Aorta (tissue), 5 donors: ENCODE measurements around the gene ST7. TPM values are rescaled to one million over a fixed set of nuclear protein-coding genes. Genes with fewer than 3 reads are reported as not detected.

Experiments
- ATAC-seq: fragments of 200-7000 bp; cut with Tn5 transposase; one replicate; pipeline ENCODE4 v1.9.1; 2022; ENCODE audit warnings: moderate library complexity; ENCODE audit not compliant: low FRiP score
- DNase-seq, 2 donors: peaks; one replicate each; pipeline ENCODE4 v3.0.0-alpha.2; 2020
- H3K27ac ChIP-seq, 2 donors: one replicate each; pipeline ENCODE4 v1.5.1; 2013; ENCODE audit warnings: low read length in 2 of 2, mild to moderate bottlenecking in 2 of 2, moderate library complexity in 2 of 2, control low read depth in 1 of 2, inconsistent platforms in 1 of 2, low read depth in 1 of 2
- H3K27me3 ChIP-seq, 2 donors: one replicate each; pipeline ENCODE4 v1.6.1; 2013; ENCODE audit warnings: control low read depth in 1 of 2, low read length in 1 of 2, mild to moderate bottlenecking in 1 of 2, moderate library complexity in 1 of 2; ENCODE audit not compliant: insufficient read depth in 2 of 2, control insufficient read depth in 1 of 2
- H3K36me3 ChIP-seq, 2 donors: one replicate each; pipeline ENCODE4 v1.6.1; 2013; ENCODE audit warnings: control low read depth in 1 of 2, low read length in 1 of 2, mild to moderate bottlenecking in 1 of 2; ENCODE audit not compliant: insufficient read depth in 2 of 2, control insufficient read depth in 1 of 2
- H3K4me1 ChIP-seq, 2 donors: one replicate each; pipeline ENCODE4 v1.6.1; 2013; ENCODE audit warnings: low read length in 2 of 2, control low read depth in 1 of 2, mild to moderate bottlenecking in 1 of 2, moderate library complexity in 1 of 2; ENCODE audit not compliant: insufficient read depth in 2 of 2, control insufficient read depth in 1 of 2
- H3K4me3 ChIP-seq, 2 donors: one replicate each; pipeline ENCODE4 v1.5.1; 2013; ENCODE audit warnings: low read length in 2 of 2, control low read depth in 1 of 2, mild to moderate bottlenecking in 1 of 2
- H3K9me3 ChIP-seq: one replicate; pipeline ENCODE4 v1.6.1; 2013; ENCODE audit warnings: mild to moderate bottlenecking, low read length; ENCODE audit not compliant: control insufficient read depth
- WGBS, 2 donors: extraction: QIAGEN DNeasy Blood & Tissue Kit; methylation state at CpG; one replicate each; pipeline ENCODE4 v1.1.7; 2013; 5-methylcytosine and 5-hydroxymethylcytosine counted together
- intact Hi-C, 2 donors: fragments of 100-400 bp; cut with DNase I; formaldehyde crosslinking; loops; one replicate each; pipeline versions ENCODE4 v1.14.2 to v1.15.0; 2022
- polyA plus RNA-seq, 2 donors: library from polyadenylated mRNA; stranded (reverse); fragments of 200-250 nt; gene quantifications; one replicate each; pipeline ENCODE4 v1.2.3, GENCODE V29; 2013
- total RNA-seq, 2 donors: library from RNA; stranded (reverse); fragmentation: NEBNext Ultra II Directional; extraction: Animal tissue kit (Norgen Biotek cat#: 25700); gene quantifications; one replicate each; pipeline ENCODE4 v1.2.1, GENCODE V29; 2021
- donor health status: healthy with polysubstance abuse.
- donor health status: Bipolar disorder and iron deficiency.
- donor health status: DM: no; HTN: no; CAD: no.
- donor health status: DM: no; HTN: no; CAD: no.
- donor health status: DM: yes; HTN: yes; CAD: no.

The ST7 gene
- total and polyA plus RNA-seq, 4 donors = 24.2 to 35.3 (median 31.9) TPM

GRCh38 chr7:116991233-116991632 is 37.9 kb downstream of the ST7 start:
- H3K4me1 ChIP-seq = no peaks in the 10 kb centered on the region
- no peaks in the 10 kb centered on the region for H3K36me3 ChIP-seq
- ATAC-seq (no peak), DNase-seq (no peak)
- intact Hi-C loops = no loop called here
- H3K27ac ChIP-seq = no peak overlapping the region
- no peaks in the 10 kb centered on the region for H3K9me3 ChIP-seq
- no peaks in the 10 kb centered on the region for H3K27me3 ChIP-seq
- WGBS, 2 donors = 96 to 99% methylated on average over 3 of the region's 3 CpGs
- no peak overlapping the region for H3K4me3 ChIP-seq

DNA sequence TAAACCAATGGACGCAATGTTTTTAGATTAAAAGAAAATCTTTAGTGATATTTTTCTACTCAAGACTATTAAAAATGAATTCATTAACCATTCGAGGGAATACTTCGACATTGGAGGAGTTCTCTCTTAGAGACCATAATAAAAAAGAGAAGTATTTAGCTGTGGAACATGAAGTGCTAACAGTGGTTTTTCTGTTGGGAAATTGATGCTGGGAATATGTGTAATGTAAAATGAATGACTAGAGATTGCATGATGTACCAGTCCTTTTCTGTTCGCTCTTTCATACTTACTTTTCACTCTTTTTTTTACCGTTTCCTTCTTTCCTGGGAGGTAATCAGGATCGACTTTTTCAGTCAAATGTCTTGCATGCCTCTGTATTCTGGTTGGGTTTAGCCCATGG is 41.3 kb downstream of the ST7 start:
- 84 to 86% methylated on average over 6 of the region's 6 CpGs for WGBS, 2 donors
- no peak for DNase-seq
- Histone ChIP-seq H3K4me3 (no peak overlapping the region), H3K27ac (no peak overlapping the region), H3K4me1 (peaks cover 0 to 3% of the 10 kb centered on the region in 2 donors), H3K36me3 (no peaks in the 10 kb centered on the region), H3K9me3 (no peaks in the 10 kb centered on the region), H3K27me3 (no peaks in the 10 kb centered on the region)
- ATAC-seq = no peak
- intact Hi-C loops = no loop called here

- intact Hi-C loops = no loop called here
- no peaks in the 10 kb centered on the region for H3K27me3 ChIP-seq
- H3K27ac ChIP-seq = no peak overlapping the region
- H3K9me3 ChIP-seq = no peaks in the 10 kb centered on the region
- no peaks in the 10 kb centered on the region for H3K36me3 ChIP-seq
- no peak overlapping the region for H3K4me3 ChIP-seq
- DNase-seq (no peak), ATAC-seq (no peak)
- H3K4me1 ChIP-seq = peaks cover 0 to 3% of the 10 kb centered on the region in 2 donors
- WGBS, 2 donors = 97 to 98% methylated on average over 26 to 27 of the region's 27 CpGs
Measured at GRCh38 chr7:116997972-116998371, 44.7 kb downstream of the ST7 start.

DNA sequence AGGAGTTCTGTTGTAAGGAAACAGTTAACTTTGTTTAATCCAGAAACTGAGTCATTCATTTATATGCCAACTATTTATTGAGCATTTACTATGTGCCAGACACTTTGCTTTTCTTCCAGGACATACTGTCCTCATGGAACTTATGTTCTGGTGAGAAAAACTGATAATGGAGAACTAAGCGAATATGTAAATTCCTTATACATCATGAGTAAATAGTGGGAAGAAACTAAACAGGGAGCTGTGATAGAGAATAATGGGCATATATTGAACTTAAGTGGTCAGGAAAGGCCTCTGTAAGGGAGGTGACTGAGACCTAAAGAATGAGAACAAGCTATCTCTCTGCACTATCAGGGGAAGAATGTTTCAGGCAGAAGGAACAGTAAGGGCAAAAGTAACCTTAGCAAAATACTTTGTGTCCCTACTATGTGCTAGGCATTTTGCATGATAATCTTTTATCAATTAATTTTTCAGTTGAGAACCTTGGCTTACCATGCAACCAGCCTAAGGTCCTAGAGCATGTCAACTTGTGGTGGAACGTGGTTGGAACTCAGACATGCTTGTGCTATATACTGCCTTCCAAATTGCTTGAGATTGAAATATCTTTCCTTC is 45.4 kb downstream of the ST7 start:
- H3K9me3 ChIP-seq = no peaks in the 10 kb centered on the region
- intact Hi-C loops = no loop called here
- DNase-seq = no peak
- no peaks in the 10 kb centered on the region for H3K27me3 ChIP-seq
- peaks cover 0 to 3% of the 10 kb centered on the region in 2 donors for H3K4me1 ChIP-seq
- H3K4me3 ChIP-seq = no peak overlapping the region
- no peak overlapping the region for H3K27ac ChIP-seq
- H3K36me3 ChIP-seq = no peaks in the 10 kb centered on the region
- WGBS, 2 donors = 78 to 81% methylated on average over 2 of the region's 2 CpGs
- ATAC-seq = no peak

- intact Hi-C loops = no loop called here
- ATAC-seq (no peak), DNase-seq (no peak)
- H3K27ac ChIP-seq = peak overlapping the region in 1 of 2 donors; percentile 57
- WGBS, 2 donors = 82 to 88% methylated on average over 1 of the region's 1 CpG
- no peaks in the 10 kb centered on the region for H3K36me3 ChIP-seq
- no peaks in the 10 kb centered on the region for H3K9me3 ChIP-seq
- no peak overlapping the region for H3K4me3 ChIP-seq
- no peaks in the 10 kb centered on the region for H3K27me3 ChIP-seq
- H3K4me1 ChIP-seq = peaks cover 0 to 3% of the 10 kb centered on the region in 2 donors
Measured at GRCh38 chr7:116999311-116999710, 46.0 kb downstream of the ST7 start.

DNA sequence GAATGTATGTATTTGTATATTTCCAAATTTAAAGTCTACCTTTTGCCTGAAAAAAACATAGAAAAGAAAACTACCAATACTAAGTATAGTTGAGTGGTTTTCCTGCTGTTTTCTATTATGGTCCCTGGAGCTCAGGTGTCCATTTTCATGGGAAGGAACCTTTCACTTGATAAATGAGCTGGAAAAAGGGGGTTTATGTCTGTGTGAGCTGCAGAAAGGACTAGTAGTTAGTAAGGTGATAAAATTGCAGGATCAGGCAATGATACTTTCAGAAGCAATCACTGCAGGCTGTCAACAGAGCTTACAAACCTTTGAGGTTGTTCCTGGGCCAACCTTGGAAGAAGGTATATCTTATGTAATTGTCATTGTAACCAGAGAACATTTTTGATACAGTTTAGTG is 48.0 kb downstream of the ST7 start:
- no peak overlapping the region for H3K27ac ChIP-seq
- H3K36me3 ChIP-seq = no peaks in the 10 kb centered on the region
- H3K27me3 ChIP-seq = no peaks in the 10 kb centered on the region
- peaks cover 0 to 3% of the 10 kb centered on the region in 2 donors for H3K4me1 ChIP-seq
- intact Hi-C loops = no loop called here
- no peak for ATAC-seq
- no peak overlapping the region for H3K4me3 ChIP-seq
- DNase-seq = no peak
- no peaks in the 10 kb centered on the region for H3K9me3 ChIP-seq

DNA sequence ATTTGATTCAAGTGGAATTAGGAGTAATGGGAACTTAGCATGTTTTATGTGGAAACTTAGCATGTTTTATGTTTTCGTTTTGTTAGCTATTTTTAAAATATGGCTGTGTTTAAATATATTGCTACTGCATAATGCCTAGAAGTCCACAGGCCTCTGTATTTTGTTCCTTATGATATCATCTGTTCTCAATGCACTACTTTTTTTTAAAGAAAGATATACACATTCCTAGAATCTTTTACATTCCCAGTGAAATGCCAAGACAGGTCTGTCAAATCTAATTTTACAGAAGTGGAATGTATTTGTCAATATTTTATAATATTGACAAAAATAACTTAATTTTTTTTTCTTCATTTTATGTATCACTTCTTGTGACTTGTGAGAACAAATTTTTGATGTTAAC is 51.6 kb downstream of the ST7 start:
- Histone ChIP-seq H3K4me1 (peaks cover 0 to 1% of the 10 kb centered on the region in 2 donors), H3K36me3 (no peaks in the 10 kb centered on the region), H3K4me3 (no peak overlapping the region), H3K27ac (no peak overlapping the region), H3K9me3 (no peaks in the 10 kb centered on the region), H3K27me3 (no peaks in the 10 kb centered on the region)
- WGBS, 2 donors = 20 to 29% methylated on average over 1 of the region's 1 CpG
- intact Hi-C loops = no loop called here
- ATAC-seq (no peak), DNase-seq (no peak)

DNA sequence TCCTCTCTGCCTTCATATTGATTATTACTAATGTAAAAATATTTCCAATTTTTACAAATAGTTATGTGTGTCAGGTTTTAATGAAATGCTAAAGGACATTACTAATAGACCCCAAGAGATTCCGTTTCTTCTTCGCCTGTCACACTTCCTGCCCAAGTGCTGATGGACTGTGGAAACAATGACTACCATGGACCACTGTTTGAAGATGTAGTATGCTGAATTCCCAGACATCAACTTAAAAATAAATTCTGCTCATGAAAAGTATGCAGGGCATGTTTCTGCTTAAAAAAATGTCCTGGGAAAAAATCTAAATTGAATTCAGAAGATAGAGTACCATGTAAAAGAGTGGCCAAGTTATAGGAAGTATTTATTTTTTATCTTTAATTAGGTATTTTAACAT is 52.1 kb downstream of the ST7 start:
- Histone ChIP-seq H3K4me1 (peaks cover 0 to 1% of the 10 kb centered on the region in 2 donors), H3K4me3 (no peak overlapping the region), H3K9me3 (no peaks in the 10 kb centered on the region), H3K36me3 (no peaks in the 10 kb centered on the region), H3K27me3 (no peaks in the 10 kb centered on the region), H3K27ac (no peak overlapping the region)
- 22 to 35% methylated on average over 2 of the region's 2 CpGs for WGBS, 2 donors
- intact Hi-C loops = no loop called here
- DNase-seq (no peak), ATAC-seq (no peak)

- Histone ChIP-seq H3K4me1 (peaks cover 0 to 4% of the 10 kb centered on the region in 2 donors), H3K4me3 (no peak overlapping the region), H3K27me3 (no peaks in the 10 kb centered on the region), H3K36me3 (no peaks in the 10 kb centered on the region), H3K9me3 (no peaks in the 10 kb centered on the region), H3K27ac (no peak overlapping the region)
- DNase-seq (no peak), ATAC-seq (no peak)
- WGBS, 2 donors = 78 to 79% methylated on average over 5 of the region's 5 CpGs
- intact Hi-C loops = no loop called here
Measured at GRCh38 chr7:117006907-117007684, 53.8 kb downstream of the ST7 start.
